ENCODE results near the gene BEST2. TPM values are rescaled to one million over a fixed set of nuclear protein-coding genes. Genes with fewer than 3 reads are reported as not detected.

The BEST2 gene
- total RNA-seq, 2 donors from 2014 or later = 0.91 TPM; not detected in 1

DNA sequence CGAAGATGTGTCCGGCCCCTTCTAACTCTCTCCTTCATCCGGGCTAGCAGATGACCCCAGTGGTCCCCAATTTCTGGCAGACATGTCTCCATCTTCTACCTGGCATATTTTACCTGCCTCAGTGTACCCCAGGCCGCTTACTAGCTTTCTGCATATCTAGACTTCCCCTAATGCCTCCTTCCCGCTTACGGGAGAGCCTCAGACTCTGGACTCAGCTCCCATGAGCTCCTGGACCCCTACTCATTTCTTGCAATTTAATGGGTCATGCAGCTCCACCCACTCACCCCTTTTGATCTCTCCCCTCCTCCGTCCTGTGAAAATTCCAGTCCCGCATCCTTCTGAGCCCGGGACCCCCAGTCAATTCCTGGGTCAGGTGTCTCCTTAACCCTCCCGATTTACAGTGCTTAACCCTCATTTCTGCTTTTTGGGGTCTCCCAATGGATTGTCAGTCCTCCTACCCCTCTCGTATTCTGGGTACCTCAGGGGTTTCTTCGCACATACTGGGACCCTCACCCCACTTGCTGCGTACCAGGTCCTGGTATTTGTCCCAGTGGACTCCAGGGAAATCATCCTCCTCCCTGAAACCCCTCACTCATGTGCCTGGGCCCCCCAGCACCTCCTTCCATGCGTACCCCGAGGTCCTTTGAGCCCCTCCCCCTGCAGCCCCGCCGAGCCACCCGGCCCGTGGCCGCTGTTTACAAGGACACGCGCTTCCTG lies 39.2 kb downstream of the BEST2 start:
- DNase-seq (ENCODE audit: low spot score) = no peak
- Histone ChIP-seq H3K36me3 (no peaks in the 10 kb centered on the region), H3K27ac (peak overlapping the region; percentile 100), H3K9me3 (no peaks in the 10 kb centered on the region), H3K4me1 (replicated peaks) (peaks cover 39% of the 10 kb centered on the region), H3K27me3 (replicated peaks; ENCODE audit: insufficient read depth) (no peaks in the 10 kb centered on the region), H3K4me3 (peak overlapping the region; percentile 79 to 85)
- intact Hi-C loops (cut with DNase I) = loop anchor here (10.0 kb wide), 1 partner anchor 66 kb away; the partner anchor contains the start of gene TNPO2
- 2% methylated on average over 22 of the region's 22 CpGs for WGBS
- TF ChIP-seq POLR2A (IDR thresholded peaks at IDR 0.05) (no peak), POLR2AphosphoS5 (IDR thresholded peaks at IDR 0.05) (no peak)
- TF ChIP-seq, protein P1, sequence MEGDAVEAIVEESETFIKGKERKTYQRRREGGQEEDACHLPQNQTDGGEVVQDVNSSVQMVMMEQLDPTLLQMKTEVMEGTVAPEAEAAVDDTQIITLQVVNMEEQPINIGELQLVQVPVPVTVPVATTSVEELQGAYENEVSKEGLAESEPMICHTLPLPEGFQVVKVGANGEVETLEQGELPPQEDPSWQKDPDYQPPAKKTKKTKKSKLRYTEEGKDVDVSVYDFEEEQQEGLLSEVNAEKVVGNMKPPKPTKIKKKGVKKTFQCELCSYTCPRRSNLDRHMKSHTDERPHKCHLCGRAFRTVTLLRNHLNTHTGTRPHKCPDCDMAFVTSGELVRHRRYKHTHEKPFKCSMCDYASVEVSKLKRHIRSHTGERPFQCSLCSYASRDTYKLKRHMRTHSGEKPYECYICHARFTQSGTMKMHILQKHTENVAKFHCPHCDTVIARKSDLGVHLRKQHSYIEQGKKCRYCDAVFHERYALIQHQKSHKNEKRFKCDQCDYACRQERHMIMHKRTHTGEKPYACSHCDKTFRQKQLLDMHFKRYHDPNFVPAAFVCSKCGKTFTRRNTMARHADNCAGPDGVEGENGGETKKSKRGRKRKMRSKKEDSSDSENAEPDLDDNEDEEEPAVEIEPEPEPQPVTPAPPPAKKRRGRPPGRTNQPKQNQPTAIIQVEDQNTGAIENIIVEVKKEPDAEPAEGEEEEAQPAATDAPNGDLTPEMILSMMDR (IDR thresholded peaks at IDR 0.05) = no peak

DNA sequence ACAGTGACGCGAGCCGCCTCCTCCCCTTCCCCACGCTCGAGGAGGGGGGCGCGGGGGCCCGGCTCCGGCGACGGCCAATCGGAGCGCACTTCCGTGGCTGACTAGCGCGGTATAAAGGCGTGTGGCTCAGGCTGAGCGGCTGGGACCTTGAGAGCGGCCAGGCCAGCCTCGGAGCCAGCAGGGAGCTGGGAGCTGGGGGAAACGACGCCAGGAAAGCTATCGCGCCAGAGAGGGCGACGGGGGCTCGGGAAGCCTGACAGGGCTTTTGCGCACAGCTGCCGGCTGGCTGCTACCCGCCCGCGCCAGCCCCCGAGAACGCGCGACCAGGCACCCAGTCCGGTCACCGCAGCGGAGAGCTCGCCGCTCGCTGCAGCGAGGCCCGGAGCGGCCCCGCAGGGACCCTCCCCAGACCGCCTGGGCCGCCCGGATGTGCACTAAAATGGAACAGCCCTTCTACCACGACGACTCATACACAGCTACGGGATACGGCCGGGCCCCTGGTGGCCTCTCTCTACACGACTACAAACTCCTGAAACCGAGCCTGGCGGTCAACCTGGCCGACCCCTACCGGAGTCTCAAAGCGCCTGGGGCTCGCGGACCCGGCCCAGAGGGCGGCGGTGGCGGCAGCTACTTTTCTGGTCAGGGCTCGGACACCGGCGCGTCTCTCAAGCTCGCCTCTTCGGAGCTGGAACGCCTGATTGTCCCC lies 39.9 kb downstream of the BEST2 start, which contains the start of gene JUNB:
Gene JUNB (plus strand): TSS at position 142 of the 706 bp plus-strand sequence. CDS start 286 bp downstream, at position 428.
- Histone ChIP-seq H3K27ac (peak within 1 kb of the TSS; percentile 100), H3K9me3 (no peaks in the 10 kb centered on the region), H3K4me1 (replicated peaks) (peaks cover 32% of the 10 kb centered on the region), H3K4me3 (peak within 1 kb of the TSS; percentile 79 to 85), H3K36me3 (no peaks in the 10 kb centered on the region), H3K27me3 (replicated peaks; ENCODE audit: insufficient read depth) (no peaks in the 10 kb centered on the region)
- under 1% methylated on average over 73 of the region's 73 CpGs for WGBS
- DNase-seq (ENCODE audit: low spot score) = peak; percentile 98
- TF ChIP-seq, protein P1 (IDR thresholded peaks at IDR 0.05) = peak in 2 of 4 experiments; percentile 11 to 20
- peak; percentile 100 for TF ChIP-seq POLR2A (IDR thresholded peaks at IDR 0.05)
- TF ChIP-seq POLR2AphosphoS5 (IDR thresholded peaks at IDR 0.05) = peak; percentile 100
- intact Hi-C loops (cut with DNase I) = loop anchor here (10.0 kb wide), 1 partner anchor 67 kb away; the partner anchor contains the start of gene TNPO2

DNA sequence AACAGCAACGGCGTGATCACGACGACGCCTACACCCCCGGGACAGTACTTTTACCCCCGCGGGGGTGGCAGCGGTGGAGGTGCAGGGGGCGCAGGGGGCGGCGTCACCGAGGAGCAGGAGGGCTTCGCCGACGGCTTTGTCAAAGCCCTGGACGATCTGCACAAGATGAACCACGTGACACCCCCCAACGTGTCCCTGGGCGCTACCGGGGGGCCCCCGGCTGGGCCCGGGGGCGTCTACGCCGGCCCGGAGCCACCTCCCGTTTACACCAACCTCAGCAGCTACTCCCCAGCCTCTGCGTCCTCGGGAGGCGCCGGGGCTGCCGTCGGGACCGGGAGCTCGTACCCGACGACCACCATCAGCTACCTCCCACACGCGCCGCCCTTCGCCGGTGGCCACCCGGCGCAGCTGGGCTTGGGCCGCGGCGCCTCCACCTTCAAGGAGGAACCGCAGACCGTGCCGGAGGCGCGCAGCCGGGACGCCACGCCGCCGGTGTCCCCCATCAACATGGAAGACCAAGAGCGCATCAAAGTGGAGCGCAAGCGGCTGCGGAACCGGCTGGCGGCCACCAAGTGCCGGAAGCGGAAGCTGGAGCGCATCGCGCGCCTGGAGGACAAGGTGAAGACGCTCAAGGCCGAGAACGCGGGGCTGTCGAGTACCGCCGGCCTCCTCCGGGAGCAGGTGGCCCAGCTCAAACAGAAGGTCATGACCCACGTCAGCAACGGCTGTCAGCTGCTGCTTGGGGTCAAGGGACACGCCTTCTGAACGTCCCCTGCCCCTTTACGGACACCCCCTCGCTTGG lies 40.7 kb downstream of the BEST2 start:
- Histone ChIP-seq H3K36me3 (no peaks in the 10 kb centered on the region), H3K27ac (peak overlapping the region; percentile 100), H3K4me1 (replicated peaks) (peaks cover 24% of the 10 kb centered on the region), H3K27me3 (replicated peaks; ENCODE audit: insufficient read depth) (no peaks in the 10 kb centered on the region), H3K4me3 (peak overlapping the region; percentile 79 to 85), H3K9me3 (no peaks in the 10 kb centered on the region)
- peak; percentile 57 for DNase-seq (ENCODE audit: low spot score)
- WGBS = under 1% methylated on average over 74 of the region's 84 CpGs
- TF ChIP-seq, protein P1 (IDR thresholded peaks at IDR 0.05) = peak in 2 of 4 experiments; percentile 12 to 18
- no peak for TF ChIP-seq POLR2A (IDR thresholded peaks at IDR 0.05)
- TF ChIP-seq POLR2AphosphoS5 (IDR thresholded peaks at IDR 0.05) = peak; percentile 58
- intact Hi-C loops (cut with DNase I) = loop anchor here (10.0 kb wide), 1 partner anchor 67 kb away; the partner anchor contains the start of gene TNPO2

DNA sequence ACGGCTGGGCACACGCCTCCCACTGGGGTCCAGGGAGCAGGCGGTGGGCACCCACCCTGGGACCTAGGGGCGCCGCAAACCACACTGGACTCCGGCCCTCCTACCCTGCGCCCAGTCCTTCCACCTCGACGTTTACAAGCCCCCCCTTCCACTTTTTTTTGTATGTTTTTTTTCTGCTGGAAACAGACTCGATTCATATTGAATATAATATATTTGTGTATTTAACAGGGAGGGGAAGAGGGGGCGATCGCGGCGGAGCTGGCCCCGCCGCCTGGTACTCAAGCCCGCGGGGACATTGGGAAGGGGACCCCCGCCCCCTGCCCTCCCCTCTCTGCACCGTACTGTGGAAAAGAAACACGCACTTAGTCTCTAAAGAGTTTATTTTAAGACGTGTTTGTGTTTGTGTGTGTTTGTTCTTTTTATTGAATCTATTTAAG lies 41.3 kb downstream of the BEST2 start:
- peak overlapping the region; percentile 100 for H3K27ac ChIP-seq
- DNase-seq (ENCODE audit: low spot score) = no peak
- 0% methylated on average over 22 of the region's 22 CpGs for WGBS
- intact Hi-C loops (cut with DNase I) = loop anchor here (10.0 kb wide), 1 partner anchor 68 kb away; the partner anchor contains the start of gene TNPO2
- no peaks in the 10 kb centered on the region for H3K9me3 ChIP-seq
- H3K36me3 ChIP-seq = no peaks in the 10 kb centered on the region
- peaks cover 20% of the 10 kb centered on the region for H3K4me1 ChIP-seq (replicated peaks)
- H3K27me3 ChIP-seq (replicated peaks; ENCODE audit: insufficient read depth) = no peaks in the 10 kb centered on the region
- peak overlapping the region; percentile 79 to 85 for H3K4me3 ChIP-seq
- no peak for TF ChIP-seq POLR2AphosphoS5 (IDR thresholded peaks at IDR 0.05)
- peak; percentile 34 for TF ChIP-seq POLR2A (IDR thresholded peaks at IDR 0.05)
